HG02885 (cell line): ENCODE measurements around the gene FHAD1.

Experiments used
- ATAC-seq: cut with Tn5 transposase; IDR thresholded peaks from one replicate; pipeline ENCODE4 v1.9.1; 2021; ENCODE audit warnings: mild to moderate bottlenecking; ENCODE audit not compliant: unreplicated experiment, poor library complexity

The FHAD1 gene

GRCh38 chr1:15445390-15446122, 198.5 kb downstream of the FHAD1 start:
- no peak for ATAC-seq

DNA sequence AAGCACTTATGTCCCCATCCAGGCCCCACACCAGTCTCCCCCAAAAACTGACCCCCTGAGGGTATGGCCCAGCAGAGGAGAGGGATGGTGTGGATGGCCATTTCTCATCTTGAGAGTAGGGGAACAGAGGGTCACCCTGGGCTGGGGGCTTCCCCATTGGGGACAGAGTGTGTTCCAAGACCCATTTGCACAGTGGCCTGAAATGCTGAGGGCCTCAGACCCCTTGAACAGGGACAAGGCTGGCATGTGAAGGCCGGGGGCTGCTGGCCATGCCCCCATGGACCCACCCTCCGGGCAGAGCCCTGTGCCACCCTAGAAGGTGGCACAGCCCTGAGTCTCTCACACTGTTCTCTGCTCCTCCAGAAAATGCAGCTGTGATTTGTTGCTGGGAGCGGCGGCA, 199.2 kb downstream of the FHAD1 start:
- no peak for ATAC-seq
